IMR-90 (cell line): Measurements from ENCODE around the gene NT5C1A. TPM values are rescaled to one million over a fixed set of nuclear protein-coding genes. Genes with fewer than 3 reads are reported as not detected.
A peak's percentile ranks its signal among the peaks of the same experiment; 100 is the strongest.

Experiments used
- ATAC-seq: fragments of 200-7000 bp; cut with Tn5 transposase; 2 replicates; pipeline ENCODE4 v1.9.1; 2020; ENCODE audit warnings: low read depth, mild to moderate bottlenecking, moderate library complexity
- BruUV-seq: library from RNA; stranded (reverse); fragments of 400-500 nt; replicated peaks from 2 replicates; lab custom pipeline; 2021; lab: Mats Ljungman, UMichigan
- CTCF ChIA-PET: fragments of 300-600 bp; formaldehyde crosslinking; extraction: SDS; loops from one replicate; lab custom pipeline; 2021; ENCODE audit warnings: antibody characterized with exemption; lab: Yijun Ruan, JAX
- POLR2A ChIA-PET: fragments of 300-600 bp; sonication (Branson Sonifier 250); formaldehyde crosslinking; loops from one replicate; lab custom pipeline; 2022; ENCODE audit warnings: antibody characterized with exemption; ENCODE audit not compliant: unreplicated experiment; lab: Charles Lee
- DNase-seq: peaks from one replicate; pipeline ENCODE4 v3.0.0; 2013
- H2AFZ ChIP-seq: replicated peaks from 2 replicates; pipeline ENCODE3; 2013; ENCODE audit warnings: low read length, mild to moderate bottlenecking; ENCODE audit not compliant: poor library complexity
- H2AK5ac ChIP-seq: 2 replicates; pipeline ENCODE4 v1.6.1; 2013; ENCODE audit warnings: low read depth, low read length, inconsistent platforms
- H2AK9ac ChIP-seq: replicated peaks from 2 replicates; pipeline ENCODE3; 2013; ENCODE audit warnings: mild to moderate bottlenecking, low read depth, low read length, moderate library complexity; ENCODE audit not compliant: poor library complexity
- H2BK120ac ChIP-seq: 2 replicates; pipeline ENCODE4 v1.6.1; 2013; ENCODE audit warnings: low read depth, low read length, inconsistent platforms
- H2BK15ac ChIP-seq: 3 replicates; pipeline ENCODE4 v1.6.1; 2013; ENCODE audit warnings: low read depth, low read length, inconsistent platforms
- H2BK20ac ChIP-seq: 2 replicates; pipeline ENCODE4 v1.6.1; 2013; ENCODE audit warnings: low read depth, mild to moderate bottlenecking, inconsistent platforms, low read length, moderate library complexity
- H2BK5ac ChIP-seq: 2 replicates; pipeline ENCODE4 v1.6.1; 2013; ENCODE audit warnings: mild to moderate bottlenecking, low read depth, low read length, inconsistent platforms; ENCODE audit not compliant: poor library complexity, severe bottlenecking
- H3K14ac ChIP-seq: replicated peaks from 2 replicates; pipeline ENCODE4 v1.6.1; 2013; ENCODE audit warnings: low read depth, low read length, inconsistent platforms
- H3K18ac ChIP-seq: 2 replicates; pipeline ENCODE4 v1.6.1; 2013; ENCODE audit warnings: low read depth, low read length, control low read depth
- H3K23ac ChIP-seq: 2 replicates; pipeline ENCODE4 v1.6.1; 2013; ENCODE audit warnings: low read depth, low read length, inconsistent platforms
- H3K27ac ChIP-seq: 2 replicates; pipeline ENCODE4 v1.5.1; 2013; ENCODE audit warnings: mild to moderate bottlenecking, control low read depth, low read length; ENCODE audit not compliant: insufficient read depth
- H3K27me3 ChIP-seq: 2 replicates; pipeline ENCODE4 v1.6.1; 2013; ENCODE audit warnings: low read length; ENCODE audit not compliant: control insufficient read depth, insufficient read depth
- H3K36me3 ChIP-seq: 2 replicates; pipeline ENCODE4 v1.6.1; 2013; ENCODE audit warnings: low read length, mixed read lengths; ENCODE audit not compliant: control insufficient read depth, insufficient read depth
- H3K4ac ChIP-seq: 2 replicates; pipeline ENCODE4 v1.6.1; 2013; ENCODE audit warnings: low read depth, low read length, inconsistent platforms
- H3K4me1 ChIP-seq: 2 replicates; pipeline ENCODE4 v1.6.1; 2013; ENCODE audit warnings: low read length, mixed read lengths; ENCODE audit not compliant: control insufficient read depth, insufficient read depth
- H3K4me2 ChIP-seq: 2 replicates; pipeline ENCODE4 v1.6.1; 2013; ENCODE audit warnings: low read depth, mild to moderate bottlenecking, control low read depth, low read length, moderate library complexity
- H3K4me3 ChIP-seq: 2 replicates; pipeline ENCODE4 v1.5.1; 2013; ENCODE audit warnings: low read depth, mild to moderate bottlenecking, control low read depth, low read length, moderate library complexity; ENCODE audit not compliant: insufficient read depth
- H3K56ac ChIP-seq: 2 replicates; pipeline ENCODE4 v1.6.1; 2013; ENCODE audit warnings: low read length, inconsistent platforms; ENCODE audit not compliant: insufficient read depth; ENCODE audit errors: extremely low read depth
- H3K79me1 ChIP-seq, 2 experiments: 2 replicates each; pipeline ENCODE4 v1.6.1; 2013; ENCODE audit warnings: low read length in 2 of 2, inconsistent platforms in 1 of 2, low read depth in 1 of 2
- H3K9ac ChIP-seq: 2 replicates; pipeline ENCODE4 v1.6.1; 2013; ENCODE audit warnings: low read depth, low read length, control low read depth
- H3K9me1 ChIP-seq: 2 replicates; pipeline ENCODE4 v1.6.1; 2013; ENCODE audit warnings: low read length, inconsistent platforms; ENCODE audit not compliant: insufficient read depth
- H3K9me3 ChIP-seq: 2 replicates; pipeline ENCODE4 v1.6.1; 2013; ENCODE audit warnings: low read length; ENCODE audit not compliant: control insufficient read depth, insufficient read depth
- H4K20me1 ChIP-seq: 2 replicates; pipeline ENCODE4 v1.6.1; 2013; ENCODE audit warnings: low read length, inconsistent platforms; ENCODE audit not compliant: insufficient read depth
- H4K5ac ChIP-seq: 2 replicates; pipeline ENCODE4 v1.6.1; 2013; ENCODE audit warnings: mild to moderate bottlenecking, low read depth, low read length, control low read depth
- H4K8ac ChIP-seq, 2 experiments: 2 replicates each; pipeline ENCODE4 v1.6.1; 2013; ENCODE audit warnings: low read depth in 2 of 2, low read length in 2 of 2, control low read depth in 1 of 2, inconsistent platforms in 1 of 2
- H4K91ac ChIP-seq: 2 replicates; pipeline ENCODE4 v1.6.1; 2013; ENCODE audit warnings: low read depth, low read length, inconsistent platforms; ENCODE audit not compliant: insufficient read depth
- CHD1 ChIP-seq: IDR thresholded peaks from 2 replicates; pipeline ENCODE4 v1.6.1; 2012; ENCODE audit warnings: low read depth, low read length, improper control_type of control experiment
- CTCF ChIP-seq: conservative IDR thresholded peaks from 2 replicates; pipeline ENCODE4 v1.5.1; 2012; ENCODE audit warnings: mild to moderate bottlenecking, low read depth, low read length, improper control_type of control experiment
- FOS ChIP-seq: fragments of 150-350 bp; IDR thresholded peaks from 2 replicates; pipeline ENCODE4 v1.6.1; 2016; ENCODE audit warnings: low read depth, low read length
- MAZ ChIP-seq: IDR thresholded peaks from 2 replicates; pipeline ENCODE4 v1.6.1; 2012; ENCODE audit warnings: low read depth, mild to moderate bottlenecking, low read length, improper control_type of control experiment, moderate library complexity, borderline replicate concordance
- MXI1 ChIP-seq: IDR thresholded peaks from 2 replicates; pipeline ENCODE4 v1.6.1; 2012; ENCODE audit warnings: low read depth, mild to moderate bottlenecking, low read length, moderate library complexity, borderline replicate concordance
- RCOR1 ChIP-seq: IDR thresholded peaks from 2 replicates; pipeline ENCODE4 v1.6.1; 2012; ENCODE audit warnings: mild to moderate bottlenecking, low read length, improper control_type of control experiment; ENCODE audit not compliant: insufficient replicate concordance
- SMC3 ChIP-seq: fragments of 150-350 bp; IDR thresholded peaks from 2 replicates; pipeline ENCODE4 v1.6.1; 2016; ENCODE audit warnings: low read depth, mild to moderate bottlenecking, antibody characterized with exemption, low read length, moderate library complexity
- WGBS, 2 experiments: methylation state at CpG; one replicate each; pipeline versions ENCODE4 v1.1.5 to v1.1.7; 2013; ENCODE audit warnings: missing lambda C conversion rate in 2 of 2; ENCODE audit not compliant: insufficient read length in 1 of 2; ENCODE audit errors: extremely low coverage in 2 of 2; 5-methylcytosine and 5-hydroxymethylcytosine counted together
- dilution Hi-C: fragments of 300-500 bp; cut with HindIII; formaldehyde crosslinking; loops from one replicate; pipeline ENCODE4 v1.14.3; 2018; ENCODE audit warnings: low sequenced_read_pairs; ENCODE audit not compliant: unreplicated experiment
- in situ Hi-C: fragments of 300-500 bp; cut with MboI; formaldehyde crosslinking; loops from 3 replicates; pipeline ENCODE4 v1.14.3; 2019; ENCODE audit warnings: low sequenced_read_pairs, inconsistent platforms, mixed read lengths
- intact Hi-C: fragments of 100-400 bp; cut with micrococcal nuclease; formaldehyde crosslinking; loops from 2 replicates; pipeline ENCODE4 v1.10.0; 2022
- polyA plus RNA-seq, 3 experiments: library from polyadenylated mRNA; depleted of rRNA; stranded (reverse); fragments of >200 nt; gene quantifications; 2 replicates each; pipeline ENCODE4 v1.2.3, GENCODE V29; 2012; ENCODE audit warnings: low replicate concordance in 1 of 3
- total RNA-seq: library from RNA; depleted of rRNA; stranded (reverse); fragments of >200 nt; gene quantifications from 2 replicates; pipeline ENCODE4 v1.2.3, GENCODE V29; 2012
- TF ChIP-seq, protein P1 (sequence below): fragments of 150-350 bp; IDR thresholded peaks from 2 replicates; pipeline ENCODE4 v1.6.1; 2016; ENCODE audit warnings: low read depth, mild to moderate bottlenecking, low read length, moderate library complexity, borderline replicate concordance

NT5C1A gene
- total and polyA plus RNA-seq, 2 of the 4 experiments (the other 2 are of a cell fraction) = not detected

DNA sequence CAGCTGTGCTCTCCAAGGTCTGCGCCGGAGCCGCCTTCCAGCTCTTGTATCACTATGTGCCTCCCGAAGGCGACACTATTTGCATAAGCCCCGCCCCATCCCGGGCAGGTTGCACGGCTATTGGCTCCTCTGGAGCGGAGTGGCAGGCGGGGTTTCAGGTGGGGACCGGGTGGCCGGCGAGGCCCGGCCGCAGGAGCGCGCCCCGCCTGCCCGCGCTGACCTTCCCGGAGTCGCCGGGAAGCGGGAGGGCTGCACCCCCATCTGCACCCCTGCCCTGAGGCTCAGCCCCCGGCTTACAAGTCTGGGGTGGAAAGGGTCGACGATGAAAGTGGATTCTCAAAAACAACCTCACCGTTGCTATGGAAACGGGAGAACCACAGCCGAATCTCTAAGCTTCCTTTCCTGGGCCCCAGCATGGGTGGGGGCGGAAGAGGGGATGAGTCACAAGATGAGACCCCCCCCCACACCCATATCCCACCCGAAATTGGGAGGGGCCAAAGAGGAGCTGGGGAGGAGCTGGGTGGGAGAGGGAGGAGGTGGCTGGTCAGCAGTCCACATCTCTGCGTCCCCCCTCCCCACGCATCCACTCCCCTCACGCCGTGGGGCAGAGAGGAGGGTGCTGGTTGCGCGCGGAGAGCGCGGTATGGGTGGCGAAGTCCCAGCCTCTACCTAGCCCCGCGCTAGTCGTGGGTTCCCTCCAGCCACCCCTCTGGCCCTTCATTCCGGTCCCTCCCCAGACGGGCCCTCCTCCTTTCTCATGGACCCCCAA is 19.7 kb upstream of the NT5C1A start, which contains the start of gene HPCAL4:
TSS of gene HPCAL4 (minus strand) at position 51 of the 769 bp plus-strand sequence. CDS start 6,830 bp downstream, outside the sequence.
- H3K36me3 ChIP-seq = no peaks in the 10 kb centered on the region
- no peaks in the 10 kb centered on the region for H3K9me1 ChIP-seq
- H2BK20ac ChIP-seq = no peak within 1 kb of the TSS
- no peaks in the 10 kb centered on the region; the same call in 1 of the 2 replicates for H4K20me1 ChIP-seq
- no peak within 1 kb of the TSS for H2AK5ac ChIP-seq
- H3K27ac ChIP-seq = no peak within 1 kb of the TSS
- no peak within 1 kb of the TSS for H2BK5ac ChIP-seq
- no peak within 1 kb of the TSS for H3K4ac ChIP-seq
- no peak within 1 kb of the TSS for H2BK15ac ChIP-seq
- WGBS, 2 experiments = no CpG with 5 or more reads among the region's 47 CpGs
- no TSS peak for BruUV-seq
- POLR2A ChIA-PET = interaction anchor here (0.6 kb wide), 1 partner anchor 243 kb away, joined by 4 read pairs; no protein-coding TSS in a partner anchor
- DNase-seq = peak; percentile 46
- H3K9me3 ChIP-seq = no peaks in the 10 kb centered on the region
- H3K27me3 ChIP-seq = peaks cover 85% of the 10 kb centered on the region
- in situ Hi-C loops = no loop called here
- intact Hi-C loops = no loop called here
- no peak within 1 kb of the TSS for H3K14ac ChIP-seq
- CTCF ChIA-PET = no interaction called here
- H4K8ac ChIP-seq = no peak within 1 kb of the TSS
- H3K18ac ChIP-seq = no peak within 1 kb of the TSS
- dilution Hi-C loops = no loop called here
- no peak within 1 kb of the TSS for H3K23ac ChIP-seq
- no peaks in the 10 kb centered on the region for H3K79me1 ChIP-seq
- H2AK9ac ChIP-seq = peak within 1 kb of the TSS; percentile 1
- no peak within 1 kb of the TSS for H3K4me3 ChIP-seq
- no peak within 1 kb of the TSS for H4K91ac ChIP-seq
- H2AFZ ChIP-seq = peak within 1 kb of the TSS; percentile 75
- no peaks in the 10 kb centered on the region; the same call in 1 of the 2 replicates for H3K4me1 ChIP-seq
- no peak within 1 kb of the TSS for H3K9ac ChIP-seq
- peak; percentile 99 for ATAC-seq
- H3K4me2 ChIP-seq = peak within 1 kb of the TSS; percentile 52
- H4K5ac ChIP-seq = no peak within 1 kb of the TSS
- H2BK120ac ChIP-seq = no peak within 1 kb of the TSS
- no peak for TF ChIP-seq CTCF
- TF ChIP-seq, protein P1, sequence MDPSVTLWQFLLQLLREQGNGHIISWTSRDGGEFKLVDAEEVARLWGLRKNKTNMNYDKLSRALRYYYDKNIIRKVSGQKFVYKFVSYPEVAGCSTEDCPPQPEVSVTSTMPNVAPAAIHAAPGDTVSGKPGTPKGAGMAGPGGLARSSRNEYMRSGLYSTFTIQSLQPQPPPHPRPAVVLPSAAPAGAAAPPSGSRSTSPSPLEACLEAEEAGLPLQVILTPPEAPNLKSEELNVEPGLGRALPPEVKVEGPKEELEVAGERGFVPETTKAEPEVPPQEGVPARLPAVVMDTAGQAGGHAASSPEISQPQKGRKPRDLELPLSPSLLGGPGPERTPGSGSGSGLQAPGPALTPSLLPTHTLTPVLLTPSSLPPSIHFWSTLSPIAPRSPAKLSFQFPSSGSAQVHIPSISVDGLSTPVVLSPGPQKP = no peak
- TF ChIP-seq MXI1 = no peak
- no peak for TF ChIP-seq RCOR1
- no peak for TF ChIP-seq FOS
- no peak for TF ChIP-seq MAZ
- no peak for TF ChIP-seq SMC3
- TF ChIP-seq CHD1 = no peak
- H3K56ac ChIP-seq = no peak within 1 kb of the TSS
